ENCODE results near the gene CDK14. TPM values are rescaled to one million over a fixed set of nuclear protein-coding genes. Genes with fewer than 3 reads are reported as not detected.

The CDK14 gene
- total RNA-seq, 2 donors from 2014 or later, result 8.7 to 13.4 TPM

DNA sequence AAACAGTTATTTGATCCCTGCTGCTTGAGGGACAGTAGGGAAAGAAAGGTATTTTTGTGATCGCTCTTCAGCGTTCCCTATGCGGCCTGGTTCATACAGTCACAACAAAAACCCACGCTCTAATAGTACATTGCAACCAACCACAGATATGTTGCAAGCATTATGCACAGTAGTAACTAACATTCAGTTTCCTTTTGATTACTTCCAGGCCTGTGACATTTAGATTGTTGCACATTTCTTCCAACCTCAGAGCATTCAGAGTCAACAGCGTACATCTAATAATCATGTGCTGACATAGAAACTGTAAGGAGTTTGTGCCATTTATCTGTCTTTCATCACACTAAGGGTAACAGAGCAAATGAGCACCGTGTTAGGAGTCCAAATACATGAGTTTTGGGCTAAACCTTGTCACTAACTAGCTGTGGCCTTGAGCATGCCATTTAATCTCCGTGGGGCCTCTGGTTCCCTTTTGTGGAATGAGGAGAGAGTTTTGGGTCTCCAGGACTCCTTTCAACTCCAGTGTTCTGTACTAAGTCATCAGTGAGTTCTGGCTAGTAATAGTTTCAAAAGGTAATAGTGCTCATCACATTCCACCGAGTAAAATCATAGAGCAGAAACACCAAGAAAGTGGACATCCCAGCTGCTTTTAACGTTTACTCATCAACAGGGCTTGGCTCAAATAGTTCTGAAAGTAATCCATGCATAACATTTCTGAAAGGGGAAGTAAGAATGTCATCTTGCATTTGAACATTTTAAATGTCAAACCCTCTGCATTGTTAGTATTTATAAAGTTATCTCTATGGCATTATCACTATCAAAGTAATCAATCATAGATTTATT lies 569.1 kb downstream of the CDK14 start:
- Histone ChIP-seq H3K27ac (ENCODE audit: low read depth, low read length) (no peak overlapping the region), H3K27me3 (ENCODE audit: control insufficient read depth, insufficient read depth, low read length, poor library complexity, severe bottlenecking) (no peaks in the 10 kb centered on the region)
- 89 to 91% methylated on average over 8 to 9 of the region's 9 CpGs for WGBS, 2 experiments (ENCODE audit: insufficient coverage in 1 of 2, insufficient read length in 1 of 2)

DNA sequence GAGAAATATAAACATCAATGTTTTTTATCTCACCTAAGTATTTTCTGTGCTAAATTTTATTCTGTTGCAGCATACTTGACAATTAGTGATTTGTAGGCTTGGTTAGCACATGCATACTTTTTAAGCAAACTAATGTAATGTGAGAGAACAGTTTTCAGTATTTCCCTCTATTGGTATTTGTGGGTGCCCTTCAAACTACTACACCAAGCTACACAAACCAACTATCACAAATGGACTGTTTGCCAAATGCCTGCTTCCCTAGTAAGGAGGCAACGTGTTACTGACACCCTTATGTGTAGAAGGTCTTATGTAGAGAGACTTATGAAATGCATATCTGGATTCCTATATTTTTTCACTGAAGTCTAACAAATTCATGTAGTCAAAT lies 569.7 kb downstream of the CDK14 start:
- H3K27ac ChIP-seq (ENCODE audit: low read depth, low read length), result no peak overlapping the region

More for the DNA sequence above, 569.1 kb downstream of the CDK14 start:
- Mint-ChIP-seq H3K36me3 (ENCODE audit: low read depth) (no peaks in the 10 kb centered on the region), H3K9me3 (no peaks in the 10 kb centered on the region), H3K27ac (no peak overlapping the region), H3K4me3 (no peak overlapping the region), H3K27me3 (ENCODE audit: insufficient read depth) (no peaks in the 10 kb centered on the region), H3K4me1 (peaks cover 12% of the 10 kb centered on the region)
- no peak overlapping the region for H3K9ac ChIP-seq (ENCODE audit: extremely low read depth, low read length, poor library complexity, severe bottlenecking)
- H3K4me1 ChIP-seq (ENCODE audit: control insufficient read depth, insufficient read depth, low read length), result peaks cover 4% of the 10 kb centered on the region
- no peak for DNase-seq
- no peaks in the 10 kb centered on the region for H3K36me3 ChIP-seq (ENCODE audit: control insufficient read depth, insufficient read depth, low read length)
- no peaks in the 10 kb centered on the region for H3K9me3 ChIP-seq (ENCODE audit: control insufficient read depth, low read length)
- no peak overlapping the region for H3K4me3 ChIP-seq (ENCODE audit: low read length)
- TF ChIP-seq, protein P1, sequence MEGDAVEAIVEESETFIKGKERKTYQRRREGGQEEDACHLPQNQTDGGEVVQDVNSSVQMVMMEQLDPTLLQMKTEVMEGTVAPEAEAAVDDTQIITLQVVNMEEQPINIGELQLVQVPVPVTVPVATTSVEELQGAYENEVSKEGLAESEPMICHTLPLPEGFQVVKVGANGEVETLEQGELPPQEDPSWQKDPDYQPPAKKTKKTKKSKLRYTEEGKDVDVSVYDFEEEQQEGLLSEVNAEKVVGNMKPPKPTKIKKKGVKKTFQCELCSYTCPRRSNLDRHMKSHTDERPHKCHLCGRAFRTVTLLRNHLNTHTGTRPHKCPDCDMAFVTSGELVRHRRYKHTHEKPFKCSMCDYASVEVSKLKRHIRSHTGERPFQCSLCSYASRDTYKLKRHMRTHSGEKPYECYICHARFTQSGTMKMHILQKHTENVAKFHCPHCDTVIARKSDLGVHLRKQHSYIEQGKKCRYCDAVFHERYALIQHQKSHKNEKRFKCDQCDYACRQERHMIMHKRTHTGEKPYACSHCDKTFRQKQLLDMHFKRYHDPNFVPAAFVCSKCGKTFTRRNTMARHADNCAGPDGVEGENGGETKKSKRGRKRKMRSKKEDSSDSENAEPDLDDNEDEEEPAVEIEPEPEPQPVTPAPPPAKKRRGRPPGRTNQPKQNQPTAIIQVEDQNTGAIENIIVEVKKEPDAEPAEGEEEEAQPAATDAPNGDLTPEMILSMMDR (conservative IDR thresholded peaks at IDR 0.05), result no peak

DNA sequence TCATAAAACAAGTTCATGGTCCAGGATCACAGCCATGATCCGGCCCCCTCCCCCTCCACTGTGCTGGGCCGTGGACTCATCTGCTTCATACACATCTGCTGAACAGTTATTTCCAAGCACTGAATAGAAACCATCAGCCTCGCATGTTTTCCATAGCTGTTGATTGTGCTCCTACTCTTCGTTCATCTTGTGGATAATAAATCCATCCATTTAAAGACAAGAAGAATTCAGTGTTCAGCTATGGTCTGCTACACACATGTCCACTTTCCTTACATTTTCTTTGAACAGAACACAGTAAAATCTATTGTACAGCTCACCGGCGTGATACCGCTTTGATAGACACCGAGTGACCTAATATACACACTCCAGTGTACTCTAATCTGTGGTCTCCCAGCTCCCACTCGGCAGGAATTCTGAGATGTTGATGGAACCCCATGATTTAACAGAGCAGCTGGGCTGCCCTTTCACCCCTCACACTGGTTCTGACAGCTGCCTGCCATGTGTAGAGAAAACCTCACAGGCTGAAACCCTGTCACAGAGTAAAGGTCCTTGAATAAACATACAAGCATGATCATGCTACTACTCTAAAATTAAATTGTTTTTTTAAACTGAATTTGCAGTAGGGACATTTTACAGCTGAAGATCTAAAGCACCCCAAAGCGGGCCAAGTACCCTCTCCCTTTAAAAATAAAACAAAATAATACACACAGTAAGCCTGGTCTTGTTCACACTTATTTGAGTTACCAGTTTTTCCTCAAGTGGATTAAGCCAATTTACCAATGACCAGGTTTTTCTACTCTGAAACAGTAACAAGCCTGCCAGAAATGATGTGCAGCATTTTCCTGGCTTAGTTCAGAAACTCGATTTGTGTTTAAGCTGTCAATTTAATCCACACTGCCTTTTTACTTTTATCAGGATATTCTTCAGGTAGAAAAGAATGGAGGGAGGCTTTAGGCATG lies 573.0 kb downstream of the CDK14 start:
- Histone ChIP-seq H3K4me1 (ENCODE audit: control insufficient read depth, insufficient read depth, low read length) (peaks cover 4% of the 10 kb centered on the region), H3K4me3 (ENCODE audit: low read length) (no peak overlapping the region), H3K27ac (ENCODE audit: low read depth, low read length) (peak overlapping the region; percentile 72), H3K9me3 (ENCODE audit: control insufficient read depth, low read length) (no peaks in the 10 kb centered on the region), H3K27me3 (ENCODE audit: control insufficient read depth, insufficient read depth, low read length, poor library complexity, severe bottlenecking) (no peaks in the 10 kb centered on the region), H3K9ac (ENCODE audit: extremely low read depth, low read length, poor library complexity, severe bottlenecking) (no peak overlapping the region), H3K36me3 (ENCODE audit: control insufficient read depth, insufficient read depth, low read length) (no peaks in the 10 kb centered on the region)
- H3K4me1 Mint-ChIP-seq, result peaks cover 12% of the 10 kb centered on the region
- H3K9me3 Mint-ChIP-seq, result peaks cover 12% of the 10 kb centered on the region
- TF ChIP-seq, protein P1 (conservative IDR thresholded peaks at IDR 0.05), result no peak
- peaks cover 1% of the 10 kb centered on the region for H3K27me3 Mint-ChIP-seq (ENCODE audit: insufficient read depth)
- DNase-seq, result no peak
- no peak overlapping the region for H3K4me3 Mint-ChIP-seq
- no peaks in the 10 kb centered on the region for H3K36me3 Mint-ChIP-seq (ENCODE audit: low read depth)
- 74 to 82% methylated on average over 4 to 11 of the region's 11 CpGs for WGBS, 2 experiments (ENCODE audit: insufficient coverage in 1 of 2, insufficient read length in 1 of 2)
- H3K27ac Mint-ChIP-seq, result no peak overlapping the region

More for the DNA sequence above, 569.7 kb downstream of the CDK14 start:
- H3K36me3 Mint-ChIP-seq (ENCODE audit: low read depth), result no peaks in the 10 kb centered on the region
- DNase-seq, result no peak
- no peak overlapping the region for H3K27ac Mint-ChIP-seq
- TF ChIP-seq, protein P1 (conservative IDR thresholded peaks at IDR 0.05), result no peak
- H3K27me3 ChIP-seq (ENCODE audit: control insufficient read depth, insufficient read depth, low read length, poor library complexity, severe bottlenecking), result no peaks in the 10 kb centered on the region
- no peak overlapping the region for H3K4me3 ChIP-seq (ENCODE audit: low read length)
- WGBS, 2 experiments (ENCODE audit: insufficient coverage in 1 of 2, insufficient read length in 1 of 2), result 80 to 87% methylated on average over 1 of the region's 1 CpG
- H3K4me3 Mint-ChIP-seq, result no peak overlapping the region
- no peaks in the 10 kb centered on the region for H3K9me3 ChIP-seq (ENCODE audit: control insufficient read depth, low read length)
- peaks cover 12% of the 10 kb centered on the region for H3K4me1 Mint-ChIP-seq
- H3K36me3 ChIP-seq (ENCODE audit: control insufficient read depth, insufficient read depth, low read length), result no peaks in the 10 kb centered on the region
- no peaks in the 10 kb centered on the region for H3K9me3 Mint-ChIP-seq
- no peak overlapping the region for H3K9ac ChIP-seq (ENCODE audit: extremely low read depth, low read length, poor library complexity, severe bottlenecking)
- peaks cover 4% of the 10 kb centered on the region for H3K4me1 ChIP-seq (ENCODE audit: control insufficient read depth, insufficient read depth, low read length)
- no peaks in the 10 kb centered on the region for H3K27me3 Mint-ChIP-seq (ENCODE audit: insufficient read depth)
